ENCODE results near the gene TOMM7.
"Not testable (repeated sequence)": the region's sequence is repeated elsewhere in the genome, so short reads cannot be mapped to it uniquely, and the experiment has no call there.

TOMM7 gene

GRCh38 chr7:22853674-22854157, 31.1 kb upstream of the TOMM7 start:
- no peak for DNase-seq (ENCODE audit: low read depth)

- DNase-seq (ENCODE audit: low read depth), result no peak
Observed at GRCh38 chr7:22853138-22853537, 30.5 kb upstream of the TOMM7 start.

DNA sequence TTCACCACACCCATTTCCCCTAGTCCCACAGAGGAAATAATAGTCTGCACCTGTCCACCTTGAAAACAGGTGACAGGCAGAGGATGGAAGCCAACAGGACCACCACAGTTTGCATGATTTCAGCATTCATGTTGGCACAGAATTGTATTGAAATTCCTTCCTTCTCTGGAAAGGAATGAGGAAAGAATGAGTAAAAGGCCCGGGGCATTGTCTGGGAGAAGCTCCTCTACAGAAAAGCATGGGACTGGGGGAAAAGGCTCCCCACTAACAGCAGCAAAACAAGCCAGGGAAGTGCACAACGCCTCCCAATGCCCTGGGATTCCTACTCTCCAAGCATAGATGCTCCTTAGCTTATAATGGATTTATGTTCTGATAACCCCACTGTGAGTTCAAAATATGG, 28.5 kb upstream of the TOMM7 start:
- no peak for DNase-seq (ENCODE audit: low read depth)

DNA sequence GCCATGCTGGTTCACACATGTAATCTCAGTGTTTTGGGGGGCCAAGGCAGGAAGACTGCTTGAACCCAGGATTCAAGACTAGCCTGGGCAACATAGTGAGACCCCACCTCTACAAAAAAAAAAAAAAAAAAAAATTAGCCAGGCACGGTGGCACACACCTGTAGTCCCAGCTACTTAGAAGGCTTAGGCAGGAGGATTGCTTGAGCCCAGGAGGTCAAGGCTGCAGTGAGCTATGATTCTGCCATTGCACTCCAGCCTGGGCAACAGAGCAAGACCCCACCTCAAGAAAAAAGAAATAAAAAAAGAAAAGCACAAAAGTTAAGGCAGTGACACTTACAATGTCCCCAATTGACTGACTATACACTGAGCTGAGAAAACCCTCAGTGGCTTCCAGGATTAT, 27.7 kb upstream of the TOMM7 start:
- DNase-seq (ENCODE audit: low read depth), result not testable (repeated sequence)

DNA sequence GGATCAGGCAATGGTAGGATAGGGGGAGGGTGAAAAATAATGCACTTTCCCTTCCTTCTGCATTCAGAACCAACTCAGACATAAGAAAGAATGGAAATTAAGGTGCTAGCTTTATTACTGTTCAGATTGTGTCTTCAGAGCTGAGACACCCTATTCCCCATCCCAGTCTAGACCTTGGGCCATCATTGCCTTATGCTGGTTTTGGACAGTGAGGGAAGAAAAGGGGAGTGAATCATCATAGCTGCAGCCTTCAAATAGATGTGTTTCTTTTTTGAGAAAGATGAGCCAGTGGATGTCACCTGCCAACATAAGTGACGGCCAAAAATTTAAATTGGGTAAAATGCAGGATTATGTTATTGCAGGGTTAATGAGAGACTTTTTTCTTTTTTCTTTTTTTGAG, 27.0 kb upstream of the TOMM7 start:
- DNase-seq (ENCODE audit: low read depth), result no peak

- no peak for DNase-seq (ENCODE audit: low read depth)
Observed at GRCh38 chr7:22849172-22849571, 26.5 kb upstream of the TOMM7 start.

DNA sequence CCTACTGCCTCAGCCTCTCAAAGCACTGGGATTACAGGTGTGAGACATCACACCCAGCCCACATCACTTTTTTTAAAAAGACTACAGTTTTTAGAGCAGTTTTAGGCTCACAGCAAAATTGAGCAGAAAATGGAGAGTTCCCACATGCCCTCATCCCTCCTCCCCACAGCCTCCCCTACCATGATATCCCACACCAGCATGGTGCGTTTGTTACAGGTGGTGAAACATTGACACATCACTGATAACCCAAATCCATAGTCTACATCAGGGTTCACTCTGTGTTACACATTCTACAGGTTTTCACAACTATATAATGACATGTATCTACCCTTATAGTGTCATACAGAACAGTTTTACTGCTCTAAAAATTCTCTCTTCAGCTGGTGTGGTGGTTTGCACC, 24.3 kb upstream of the TOMM7 start:
- DNase-seq (ENCODE audit: low read depth), result no peak

DNA sequence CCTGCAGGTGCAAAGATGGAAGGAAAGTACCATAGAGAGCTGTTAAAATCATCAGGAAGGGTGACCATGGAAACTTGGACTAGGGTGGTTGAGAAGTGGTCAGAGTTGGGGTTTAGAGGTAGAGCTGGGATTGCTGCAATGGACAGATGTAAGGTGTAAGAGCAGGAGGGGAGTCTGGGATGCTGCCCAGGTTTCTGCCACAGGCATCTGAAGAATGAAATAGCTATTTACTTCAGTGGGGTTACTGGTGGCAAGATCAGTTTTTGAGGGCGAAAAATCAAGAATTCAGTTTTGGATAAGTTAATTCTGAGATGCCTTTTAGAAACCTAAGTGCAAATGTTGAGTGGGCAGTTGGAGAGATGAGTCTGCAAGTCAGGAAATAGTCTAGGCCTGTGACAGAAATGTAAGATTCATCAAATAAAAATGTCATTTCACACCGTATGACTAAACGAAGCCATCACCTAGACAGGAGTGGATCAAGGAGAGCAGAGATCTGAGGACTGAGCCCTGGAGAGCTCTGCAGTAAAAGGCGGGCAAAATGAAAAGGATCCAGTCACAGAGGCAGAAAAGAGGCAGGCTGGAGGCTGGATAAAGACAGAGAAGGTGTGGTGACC, 22.7 kb upstream of the TOMM7 start:
- no peak for DNase-seq (ENCODE audit: low read depth)

DNA sequence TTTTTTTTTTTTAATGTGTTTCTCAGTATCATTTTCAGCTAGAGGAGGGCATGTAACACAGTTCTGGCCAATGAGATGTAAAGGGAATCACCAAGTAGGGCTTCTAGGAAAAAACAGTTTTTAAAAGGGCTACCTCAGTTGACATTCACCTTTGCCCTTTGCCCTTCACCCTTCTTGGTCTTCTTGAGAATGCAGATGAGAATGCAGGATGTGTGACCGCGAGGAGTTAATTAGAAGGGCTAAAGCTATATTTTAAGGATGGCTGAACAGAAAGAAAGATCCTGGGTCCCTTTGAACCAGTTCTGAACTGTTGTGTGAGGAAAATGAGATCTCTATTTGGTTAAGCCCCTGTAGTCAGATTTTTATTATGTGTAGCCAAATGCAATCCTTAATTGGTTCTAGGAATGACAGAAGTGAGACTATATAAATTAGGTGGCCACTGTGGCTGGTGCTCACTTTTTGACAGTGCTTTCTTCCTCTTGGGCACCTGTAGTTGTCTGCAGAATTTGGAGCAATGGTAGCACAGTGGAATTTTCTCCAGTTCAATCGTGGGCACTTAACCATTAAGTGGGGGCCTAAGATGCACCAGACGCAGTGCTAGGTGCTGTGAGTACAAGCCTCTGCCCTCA, 21.1 kb upstream of the TOMM7 start:
- no peak for DNase-seq (ENCODE audit: low read depth)

GRCh38 chr7:22842973-22843372, 20.3 kb upstream of the TOMM7 start:
- DNase-seq (ENCODE audit: low read depth), result no peak

GRCh38 chr7:22842383-22842941, 19.8 kb upstream of the TOMM7 start:
- no peak for DNase-seq (ENCODE audit: low read depth)

DNA sequence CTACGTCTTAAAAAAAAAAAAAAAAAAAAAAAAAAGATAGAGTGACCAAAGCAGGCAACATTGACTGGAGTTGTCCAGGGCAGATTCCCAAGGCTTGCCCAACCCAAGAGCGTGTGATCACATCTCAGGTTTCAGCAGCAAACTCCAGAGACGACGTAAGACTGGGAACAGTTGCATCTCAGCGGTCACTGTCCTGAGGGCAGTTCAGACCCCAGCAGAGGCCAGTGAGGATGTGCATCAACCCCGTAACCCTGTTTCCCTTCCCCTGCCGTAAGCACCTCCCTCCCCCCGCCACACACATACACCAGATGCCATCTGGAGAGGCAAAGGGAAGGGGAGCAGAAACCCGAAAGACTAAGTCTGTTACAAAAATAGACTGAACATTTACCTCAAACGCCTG, 19.3 kb upstream of the TOMM7 start:
- DNase-seq (ENCODE audit: low read depth), result no peak

DNA sequence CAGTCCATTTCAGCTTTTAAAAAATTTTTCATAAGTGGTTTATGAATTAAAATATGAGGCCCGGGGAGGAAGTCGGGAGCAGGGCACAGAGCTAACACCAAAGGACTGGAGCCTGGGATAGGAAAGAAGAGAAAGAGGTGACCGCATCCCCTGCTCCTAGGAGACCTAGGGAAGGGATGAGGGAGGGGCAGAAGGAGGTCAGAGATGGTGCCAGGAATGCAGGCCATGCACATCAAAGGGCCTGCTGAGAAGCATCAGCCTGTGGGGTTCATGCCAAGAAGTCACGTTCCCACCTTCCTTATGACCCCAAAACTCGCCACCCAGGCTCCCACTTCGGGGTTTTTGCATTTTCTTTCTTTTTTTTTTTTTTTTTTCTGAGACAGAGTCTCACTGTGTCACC, 14.7 kb upstream of the TOMM7 start:
- DNase-seq (ENCODE audit: low read depth), result no peak

GRCh38 chr7:22836506-22836905, 13.9 kb upstream of the TOMM7 start:
- not testable (repeated sequence) for DNase-seq (ENCODE audit: low read depth)

GRCh38 chr7:22833957-22834356, 11.3 kb upstream of the TOMM7 start:
- no peak for DNase-seq (ENCODE audit: low read depth)

GRCh38 chr7:22833113-22833855, 10.6 kb upstream of the TOMM7 start:
- DNase-seq (ENCODE audit: low read depth), result no peak

DNA sequence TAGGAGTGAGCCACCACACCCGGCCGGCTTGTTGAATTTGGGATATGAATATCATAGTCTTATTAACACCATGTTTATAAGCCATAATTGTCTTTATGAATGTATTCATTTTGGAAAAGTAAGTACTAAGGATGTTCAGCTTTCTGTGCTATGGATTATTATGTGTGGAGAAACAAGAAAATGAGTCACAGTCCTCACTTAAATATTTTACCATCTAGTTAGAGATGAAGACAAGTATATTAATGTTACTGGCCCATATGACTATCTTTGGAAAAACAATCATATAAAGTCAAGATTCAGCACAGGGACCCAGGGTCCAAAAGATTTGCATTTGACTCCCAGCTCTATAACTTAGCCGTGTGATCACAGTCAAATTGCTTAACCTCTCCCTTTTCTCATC, 9.8 kb upstream of the TOMM7 start:
- no peak for DNase-seq (ENCODE audit: low read depth)

DNA sequence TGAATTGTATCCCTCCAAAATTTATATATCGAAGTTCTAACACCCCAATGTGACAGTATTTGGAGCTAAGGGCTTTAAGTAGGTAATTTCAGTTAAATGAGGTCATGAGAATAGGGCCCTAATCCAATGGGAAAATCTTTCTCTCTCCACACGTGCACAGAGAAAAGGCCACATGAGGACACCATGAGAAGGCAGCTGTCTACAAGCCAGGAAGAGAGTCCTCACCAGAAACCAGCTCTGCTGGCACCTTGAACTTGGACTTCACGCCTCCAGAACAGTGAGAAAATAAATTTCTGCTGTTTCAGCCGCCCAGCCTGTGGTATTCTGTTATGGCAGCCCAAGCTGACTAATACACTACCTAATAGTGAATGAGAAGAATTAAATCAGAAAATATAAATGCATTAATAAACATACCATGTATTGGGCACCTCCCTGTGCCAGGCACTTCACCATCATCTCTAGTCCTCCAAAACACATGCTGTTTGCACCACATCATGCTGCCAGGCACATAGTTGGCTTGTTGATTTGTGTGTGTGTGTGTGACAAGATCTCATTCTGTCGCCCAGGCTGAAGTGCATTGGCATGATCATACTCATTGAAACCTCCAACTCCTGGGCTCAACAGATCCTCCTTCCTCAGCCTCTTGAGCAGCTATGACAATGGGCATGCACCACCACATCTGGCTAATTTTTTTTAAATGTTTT, 9.1 kb upstream of the TOMM7 start:
- DNase-seq (ENCODE audit: low read depth), result no peak

DNA sequence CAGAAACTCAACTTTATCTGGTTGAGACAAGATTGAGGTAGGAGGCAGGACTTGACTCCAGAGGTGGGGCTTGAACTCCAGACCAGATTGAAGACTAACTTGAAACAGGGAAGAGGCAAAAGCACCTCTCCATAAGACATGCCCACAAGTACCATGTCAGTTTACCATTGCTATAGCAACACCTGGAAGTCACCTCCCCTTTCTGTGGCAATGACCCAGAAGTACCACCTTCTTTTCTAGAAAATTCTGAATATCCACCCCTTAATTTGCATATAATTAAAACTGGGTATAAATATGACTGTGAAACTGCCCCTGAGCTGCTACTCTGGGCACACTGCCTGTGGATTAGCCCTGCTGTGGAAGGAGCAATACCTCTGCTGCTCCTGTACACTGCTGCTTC, 4.9 kb upstream of the TOMM7 start:
- DNase-seq (ENCODE audit: low read depth), result no peak

DNA sequence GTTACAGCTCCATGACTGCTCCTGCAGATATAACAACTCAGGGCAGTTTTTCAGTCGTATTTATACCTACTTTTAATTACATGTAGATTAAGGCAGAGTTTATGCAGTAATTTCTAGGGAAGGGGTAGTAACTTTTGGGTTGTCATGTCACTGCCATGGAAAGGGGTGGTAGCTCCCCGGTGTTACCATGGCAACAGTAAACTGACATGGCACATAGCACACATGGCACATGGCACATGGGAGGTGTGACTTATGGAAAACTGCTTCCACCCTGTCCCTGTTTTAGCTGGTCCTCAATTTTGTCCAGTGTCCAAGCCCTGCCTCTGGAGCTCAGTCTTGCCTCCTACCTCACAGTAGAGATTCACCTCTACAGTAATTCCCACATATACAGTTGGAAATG, 3.9 kb upstream of the TOMM7 start:
- DNase-seq (ENCODE audit: low read depth), result no peak

DNA sequence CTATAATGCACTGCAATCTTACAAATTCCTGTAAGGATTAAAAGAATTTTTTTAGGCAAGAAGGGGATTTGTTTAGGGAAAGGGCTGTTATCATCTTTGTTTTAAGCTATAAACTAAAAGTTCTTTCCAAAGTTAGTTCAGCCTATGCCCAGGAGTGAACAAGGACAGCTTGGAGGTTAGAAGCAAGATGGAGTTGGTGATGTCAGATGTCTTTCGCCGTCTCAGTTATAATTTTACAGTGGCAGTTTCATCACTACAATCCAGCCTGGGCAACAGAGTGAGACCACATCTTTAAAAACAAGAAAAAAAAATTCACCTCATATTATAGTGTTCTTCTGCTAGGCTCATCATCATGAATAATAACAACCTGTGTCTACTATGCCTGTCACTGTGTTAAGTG, 2.1 kb upstream of the TOMM7 start:
- no peak for DNase-seq (ENCODE audit: low read depth)

DNA sequence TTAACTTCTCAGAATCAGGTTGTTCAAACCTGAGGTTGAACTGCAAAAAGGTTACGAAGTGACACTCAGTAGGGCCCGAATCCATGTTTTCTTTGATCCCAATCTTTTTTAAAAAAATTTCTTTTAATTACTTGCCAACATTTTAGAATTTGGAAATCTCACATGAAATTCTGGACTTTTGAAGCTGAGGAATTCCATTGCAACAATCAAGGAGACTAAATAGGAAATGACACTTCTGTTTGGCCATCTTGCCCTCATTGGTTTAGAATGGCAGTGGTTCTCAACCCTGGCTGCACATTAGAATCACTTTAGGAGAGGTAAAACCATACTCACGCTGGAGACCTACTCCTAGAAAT, 471 bp upstream of the TOMM7 start:
- DNase-seq (ENCODE audit: low read depth), result no peak

All from HS-5 (cell line).